Activated CD8-positive, alpha-beta memory T cell treated with anti-CD3 and anti-CD28 coated beads, Interleukin-2, amount 50 U/mL, for 1 hour (primary cell): ENCODE results near the gene C2CD4C.
"Not testable (repeated sequence)": the region's sequence is repeated elsewhere in the genome, so short reads cannot be mapped to it uniquely, and the experiment has no call there.

Experiments used
- DNase-seq: peaks from one replicate; pipeline ENCODE4 v3.0.0-alpha.2; 2020; ENCODE audit errors: extremely low read depth

The C2CD4C gene

GRCh38 chr19:415292-415691 lies 6.3 kb upstream of the C2CD4C start:
- DNase-seq, result no peak

DNA sequence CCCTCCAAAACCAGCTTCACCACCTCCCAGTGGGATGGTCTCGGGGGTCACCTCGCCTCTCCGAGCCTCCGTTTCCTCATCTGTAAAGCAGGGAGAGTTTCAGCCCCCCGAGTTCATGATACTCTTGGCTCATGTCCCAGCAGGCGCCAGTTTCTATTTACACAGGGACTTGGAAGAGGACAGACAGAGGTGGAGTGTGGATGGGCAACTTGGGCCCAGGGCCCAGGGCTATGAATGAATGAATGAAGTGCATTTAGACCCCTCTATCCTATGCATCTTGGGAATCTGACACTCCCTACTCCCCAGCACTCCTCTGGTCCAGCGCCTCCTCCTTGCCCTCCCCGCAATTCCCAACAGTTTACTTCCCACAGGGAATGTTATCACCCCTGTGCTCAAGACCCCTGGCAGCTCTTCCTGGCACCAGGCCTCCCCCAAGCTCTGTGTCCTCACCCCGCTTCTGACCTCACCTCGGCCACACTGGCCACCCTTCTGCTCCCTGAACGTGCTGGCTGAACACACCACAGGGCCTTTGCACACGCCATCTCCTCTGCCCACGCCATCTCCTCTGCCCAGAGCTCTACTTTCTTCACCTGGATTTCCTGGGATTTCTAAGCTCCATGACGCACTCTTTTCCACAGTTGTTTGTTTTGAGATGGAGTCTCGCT lies 4.9 kb upstream of the C2CD4C start:
- DNase-seq, result no peak

DNA sequence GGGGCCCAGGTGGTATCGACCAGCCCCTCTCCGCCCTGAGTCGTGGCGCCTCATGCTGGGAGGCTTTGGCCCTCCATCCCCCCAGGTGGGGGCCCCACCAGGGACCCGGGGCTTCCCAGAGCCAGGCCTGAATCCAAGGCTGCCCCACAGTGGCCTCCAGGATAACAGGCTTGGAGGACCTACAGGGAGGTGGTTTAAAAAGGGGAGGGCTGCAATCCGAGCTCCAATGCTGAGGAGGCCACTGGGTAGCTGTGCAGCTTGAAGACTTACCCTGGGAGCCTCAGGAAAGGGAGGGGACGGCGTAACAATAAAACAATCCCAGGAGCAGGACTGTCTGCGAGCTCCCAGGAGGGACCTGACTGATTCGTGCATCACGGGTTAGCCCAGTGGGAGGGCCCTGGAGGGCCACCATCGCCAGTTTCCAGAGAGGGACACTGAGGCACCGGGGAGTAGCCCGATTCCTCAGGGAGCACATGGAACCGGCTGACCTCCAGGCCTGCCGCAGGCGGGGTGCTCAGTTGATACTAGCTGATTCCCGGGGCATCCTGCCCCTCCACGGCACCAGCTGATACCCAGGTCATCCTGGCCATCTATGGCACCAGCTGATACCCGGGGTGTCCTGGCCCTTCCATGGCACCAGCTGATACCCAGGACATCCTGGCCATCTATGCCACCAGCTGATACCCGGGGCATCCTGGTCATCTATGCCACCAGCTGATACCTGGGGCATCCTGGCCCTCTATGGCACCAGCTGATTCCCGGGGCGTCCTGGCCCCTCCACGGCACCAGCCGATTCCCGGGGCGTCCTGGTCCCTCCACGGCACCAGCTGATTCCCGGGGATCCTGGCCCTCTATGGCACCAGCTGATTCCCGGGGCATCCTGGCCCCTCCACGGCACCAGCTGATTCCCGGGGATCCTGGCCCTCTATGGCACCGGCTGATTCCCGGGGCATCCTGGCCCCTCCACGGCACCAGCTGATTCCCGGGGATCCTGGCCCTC lies 3.7 kb upstream of the C2CD4C start:
- no peak for DNase-seq

- DNase-seq, result no peak
These were observed 2.9 kb upstream of the C2CD4C start for GRCh38 chr19:411723-412355.

GRCh38 chr19:411121-411722 lies 2.3 kb upstream of the C2CD4C start:
- DNase-seq, result not testable (repeated sequence)

- DNase-seq, result no peak
These were observed 1.4 kb upstream of the C2CD4C start for GRCh38 chr19:410243-410781.

GRCh38 chr19:409516-410242 lies 732 bp upstream of the C2CD4C start:
- no peak for DNase-seq

- no peak for DNase-seq
These were observed 476 bp downstream of the C2CD4C start for GRCh38 chr19:408441-408901.

DNA sequence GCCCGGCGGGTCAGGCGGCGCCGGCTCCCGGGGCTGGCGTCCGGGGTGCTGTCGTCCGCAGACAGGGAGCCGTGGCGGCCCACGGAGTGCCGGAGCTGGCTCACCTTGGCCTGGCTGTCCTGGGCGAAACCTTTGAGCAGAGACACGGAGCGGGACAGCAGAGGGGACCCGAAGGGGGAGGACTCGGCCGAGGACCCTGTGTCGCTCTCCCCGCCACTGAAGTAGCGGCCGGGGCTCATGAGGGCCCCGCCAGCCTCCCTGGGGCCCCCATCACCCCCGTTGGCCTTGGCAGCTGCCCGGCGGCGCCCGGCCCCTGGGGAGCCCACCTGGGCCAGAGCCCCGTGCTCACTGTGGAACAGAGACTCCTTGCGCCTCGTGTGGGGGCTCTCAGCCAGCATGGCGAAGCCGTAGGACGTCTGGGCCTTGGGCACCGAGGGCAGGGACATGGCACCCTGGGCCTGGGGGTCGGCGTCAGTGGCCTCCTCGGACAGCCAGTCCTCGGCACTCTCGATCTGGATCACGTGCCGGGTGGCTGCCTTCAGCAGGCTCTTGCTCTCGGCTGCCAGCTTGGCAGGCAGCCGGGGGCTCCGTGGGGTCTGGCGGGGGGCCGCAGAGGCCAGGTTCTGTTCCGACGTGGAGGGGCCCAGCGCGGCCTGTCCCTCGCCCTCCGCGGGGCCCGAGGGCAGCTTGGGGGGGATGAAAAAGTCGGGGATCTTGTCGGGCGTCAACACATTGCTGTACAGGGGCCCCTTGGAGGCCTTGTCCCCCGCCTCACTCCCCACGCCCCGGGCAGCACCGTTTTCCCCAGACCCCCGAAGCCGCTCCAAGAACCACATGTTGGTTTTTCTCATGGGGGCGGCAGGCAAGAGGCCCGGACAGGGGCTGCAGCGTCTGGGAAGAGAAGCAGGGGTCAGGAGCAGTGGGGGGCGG lies 1.2 kb downstream of the C2CD4C start:
- no peak for DNase-seq

DNA sequence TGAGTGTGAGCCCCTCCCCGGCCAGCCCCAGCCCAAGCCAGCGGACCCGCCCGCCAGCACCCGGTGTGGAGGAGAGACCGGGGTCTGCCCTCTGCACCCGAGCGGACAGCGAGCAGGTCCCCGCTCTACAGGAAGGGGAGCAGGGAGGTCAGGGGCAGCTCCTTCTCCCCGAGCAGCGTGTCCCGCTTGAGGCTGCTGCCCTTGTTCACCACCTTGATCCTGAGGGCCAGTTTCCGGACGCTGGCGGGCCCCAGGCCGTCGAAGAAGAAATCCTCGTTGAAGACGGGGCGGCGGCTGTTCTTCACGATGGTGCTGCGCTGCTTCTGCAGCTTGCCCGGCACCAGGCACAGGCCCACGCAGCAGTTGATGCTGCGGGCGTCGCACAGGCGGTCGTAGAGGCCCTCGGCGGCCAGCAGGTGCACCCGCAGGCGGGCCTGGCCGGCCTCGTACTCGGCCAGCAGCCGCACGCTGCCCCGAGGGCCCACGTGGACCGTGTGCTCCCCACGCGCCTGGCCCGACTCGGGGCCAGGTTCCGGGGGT lies 1.9 kb downstream of the C2CD4C start:
- DNase-seq, result no peak

DNA sequence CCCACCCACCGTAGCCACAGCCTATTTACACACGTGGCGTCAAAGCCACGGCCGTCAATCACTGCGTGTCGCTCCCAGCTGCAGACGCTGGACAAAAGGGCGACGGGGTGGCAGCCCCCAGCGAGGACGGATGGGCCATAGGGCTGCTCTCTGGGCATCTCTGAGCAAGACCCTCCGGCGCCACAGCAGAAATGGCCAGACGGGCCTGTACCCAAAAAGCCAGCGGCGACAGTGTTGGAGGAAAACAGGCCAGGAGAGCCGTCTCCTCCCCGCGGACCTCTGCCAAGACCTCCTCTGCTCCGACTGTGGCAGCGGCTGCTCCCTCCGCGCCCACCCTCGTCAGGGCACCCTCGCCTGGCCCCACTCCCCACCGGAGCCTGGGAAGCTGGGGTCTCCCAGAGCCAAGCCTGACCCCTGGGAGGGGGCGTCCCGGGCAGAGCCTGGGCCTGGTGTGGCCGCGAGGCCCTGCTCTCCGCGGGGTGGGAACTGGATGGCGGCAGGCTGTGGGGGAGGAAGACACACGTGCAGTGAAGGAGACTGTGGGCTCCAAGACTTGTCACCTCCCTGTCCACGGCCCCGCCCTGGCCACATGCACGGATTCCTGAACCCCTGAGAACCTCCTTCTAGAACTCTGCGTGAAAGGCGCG lies 2.7 kb downstream of the C2CD4C start:
- DNase-seq, result no peak

- no peak for DNase-seq
These were observed 3.6 kb downstream of the C2CD4C start for GRCh38 chr19:405121-405965.

DNA sequence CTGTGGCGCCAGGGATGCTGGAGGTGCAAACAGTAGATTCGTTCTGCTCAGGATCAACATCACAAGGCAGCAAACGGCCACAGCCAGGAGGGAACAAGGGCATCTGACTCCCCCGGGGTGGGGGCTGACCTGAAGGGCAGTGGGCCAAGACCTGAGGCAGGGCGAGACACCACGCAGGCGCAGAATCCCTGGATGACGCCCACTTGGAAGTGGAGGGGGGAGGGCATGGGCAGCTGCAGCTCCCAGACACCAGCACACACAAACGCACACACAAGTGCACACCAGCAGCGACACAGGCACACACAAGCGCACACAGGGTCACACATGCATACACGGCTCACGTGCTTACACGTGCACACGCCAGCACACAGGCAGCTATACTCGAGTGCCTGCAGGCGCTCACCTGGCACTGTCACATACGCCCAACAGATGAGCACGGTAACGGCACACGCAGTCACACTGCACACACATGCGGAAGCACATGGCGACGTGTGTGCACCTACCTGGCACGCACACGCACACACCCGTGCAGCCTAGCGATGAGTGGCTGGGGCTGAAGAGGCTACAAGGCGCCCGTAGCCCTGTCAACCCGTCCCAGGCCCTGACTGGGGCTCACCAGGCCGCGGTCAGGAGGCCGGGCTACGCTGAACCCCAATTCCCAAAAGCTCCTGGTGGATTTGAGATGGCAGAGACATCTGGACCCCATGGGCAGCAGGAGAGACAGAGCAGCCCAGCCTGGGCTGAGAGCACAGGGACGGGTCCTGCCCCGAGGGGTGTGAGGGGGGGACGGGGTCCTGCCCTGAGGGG lies 5.5 kb downstream of the C2CD4C start:
- DNase-seq, result no peak

DNA sequence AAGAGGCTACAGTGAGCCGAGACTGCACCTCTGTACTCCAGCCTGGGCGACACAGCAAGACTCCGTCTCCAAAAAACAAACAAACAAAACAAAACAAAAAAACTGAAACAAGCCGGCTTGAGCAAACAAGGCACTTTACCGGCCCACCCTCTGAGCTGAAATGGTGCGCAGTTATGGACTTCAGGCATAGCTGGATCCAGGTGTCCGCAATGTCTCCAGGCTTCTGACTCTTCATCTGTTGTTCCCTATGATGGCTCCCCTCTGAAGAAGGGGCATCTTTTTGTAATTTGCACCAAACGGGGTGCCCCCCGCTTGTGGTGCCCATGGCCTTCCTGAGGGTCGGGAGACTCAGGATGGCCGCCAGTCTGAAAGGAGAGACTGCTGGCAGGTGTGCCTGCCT lies 6.2 kb downstream of the C2CD4C start:
- no peak for DNase-seq

DNA sequence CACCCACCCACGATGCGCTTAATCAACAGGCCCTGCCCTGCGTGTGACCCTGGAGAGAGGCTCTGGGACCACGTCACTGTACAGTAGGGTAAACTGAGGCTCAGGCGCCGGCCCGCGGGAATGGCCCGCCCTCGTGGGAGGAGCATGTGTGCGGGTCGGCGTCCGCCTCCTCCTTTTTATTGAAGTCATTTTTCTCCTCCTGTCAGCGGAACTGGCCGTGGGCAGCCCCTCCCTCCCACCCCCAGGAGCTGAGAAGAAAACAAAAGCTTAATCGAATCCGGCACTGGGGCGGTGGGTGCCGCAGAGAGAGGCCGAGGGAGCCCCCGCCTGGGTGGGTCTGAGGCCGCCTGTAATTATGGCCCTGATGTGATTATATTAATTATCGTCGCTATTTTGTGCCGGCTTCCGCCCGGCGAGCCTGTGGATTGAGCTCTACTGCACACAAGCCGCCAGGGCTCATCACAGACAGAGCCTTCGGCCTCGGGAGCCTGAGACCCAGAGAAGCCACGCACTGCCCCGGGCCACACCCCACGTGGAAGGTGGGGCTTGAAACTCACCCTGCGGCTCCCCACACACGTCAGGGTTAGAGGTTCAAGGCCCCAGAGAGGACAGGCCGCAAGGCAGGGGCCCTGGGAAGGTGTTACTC lies 7.0 kb downstream of the C2CD4C start:
- no peak for DNase-seq

DNA sequence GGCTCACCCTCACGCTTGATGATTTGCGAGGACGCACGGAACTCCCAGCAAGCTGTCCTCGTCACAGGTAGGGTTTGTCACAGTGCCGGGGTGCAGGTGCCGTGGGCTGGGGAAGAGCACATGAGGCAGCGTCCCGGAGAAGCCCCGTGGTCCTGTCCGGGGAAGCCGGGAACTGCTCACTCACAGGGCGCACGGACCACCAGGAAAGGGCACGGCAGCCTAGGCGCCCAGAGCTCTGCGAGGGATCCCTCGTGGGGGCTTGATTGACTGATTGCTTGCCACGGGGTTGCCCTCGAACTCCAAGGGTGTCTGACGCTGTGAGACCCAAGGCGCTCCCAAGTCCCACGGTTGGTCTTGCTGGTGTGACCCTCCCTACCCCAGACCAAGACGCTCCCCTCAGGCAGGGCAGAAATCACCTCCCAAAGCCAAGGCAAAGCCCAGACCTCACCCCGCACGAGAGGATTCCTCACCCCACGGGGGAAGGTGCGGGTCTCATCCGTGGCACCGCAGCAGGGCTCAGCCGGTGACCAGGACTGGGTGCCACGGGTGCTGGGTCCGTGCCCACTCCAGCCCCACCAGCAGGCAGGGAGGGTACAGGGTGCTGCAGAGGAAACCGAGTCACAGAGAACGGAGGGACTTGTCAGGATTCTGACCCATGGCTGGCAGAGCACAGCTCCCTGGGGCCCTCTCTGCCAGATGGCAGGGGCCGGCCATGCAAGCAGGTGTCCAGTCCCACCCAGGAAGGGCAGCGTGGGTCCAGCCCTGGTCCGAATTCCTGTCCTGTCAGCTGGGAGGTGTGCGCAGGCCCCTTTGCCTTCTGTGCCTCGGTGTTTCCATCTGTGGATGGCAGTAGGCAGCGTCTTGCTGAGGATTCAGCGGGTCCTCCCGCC lies 7.7 kb downstream of the C2CD4C start:
- DNase-seq, result no peak
